ENCODE measurements around the gene ALDH1L1. TPM values are rescaled to one million over a fixed set of nuclear protein-coding genes. Genes with fewer than 3 reads are reported as not detected.

Gene ALDH1L1
- total RNA-seq, 1 donor from 2014 or later, result not detected

Other genes starting within 250 kb of the ALDH1L1 start
- gene ROPN1B, start 211.4 kb downstream of the ALDH1L1 start, total RNA-seq, result 0.05 TPM in 1 of 2 replicates, not detected in the other
- gene SLC41A3, start 96.5 kb downstream of the ALDH1L1 start, total RNA-seq, result 88.0 and 98.2 TPM in 2 replicates
- 4.0 and 5.6 TPM in 2 replicates for gene KLF15, start 176.8 kb upstream of the ALDH1L1 start, total RNA-seq
- not detected in 2 replicates for gene CFAP100, start 214.3 kb upstream of the ALDH1L1 start, total RNA-seq

All from dermis blood vessel endothelial cell (primary cell).